Measurements from ENCODE around the gene THPO.

Gene THPO

DNA sequence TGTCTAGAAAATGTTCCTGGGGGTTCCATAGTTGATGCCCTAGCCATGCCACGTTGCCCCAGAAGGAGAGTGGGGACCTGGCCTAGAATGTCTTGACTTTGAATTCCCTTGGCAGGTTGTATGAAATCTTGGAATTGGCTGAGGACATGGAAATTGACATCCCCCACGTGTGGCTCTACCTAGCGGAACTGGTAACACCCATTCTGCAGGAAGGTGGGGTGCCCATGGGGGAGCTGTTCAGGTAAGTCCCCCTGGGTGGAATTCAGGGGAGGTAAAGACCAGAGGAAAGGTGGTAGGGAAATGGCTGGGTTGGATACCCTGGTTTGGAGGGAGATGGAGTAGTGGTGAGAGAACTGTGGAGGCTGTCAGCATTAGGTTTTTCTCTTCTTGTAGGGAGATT, 49.5 kb downstream of the THPO start:
- no peak for DNase-seq

DNA sequence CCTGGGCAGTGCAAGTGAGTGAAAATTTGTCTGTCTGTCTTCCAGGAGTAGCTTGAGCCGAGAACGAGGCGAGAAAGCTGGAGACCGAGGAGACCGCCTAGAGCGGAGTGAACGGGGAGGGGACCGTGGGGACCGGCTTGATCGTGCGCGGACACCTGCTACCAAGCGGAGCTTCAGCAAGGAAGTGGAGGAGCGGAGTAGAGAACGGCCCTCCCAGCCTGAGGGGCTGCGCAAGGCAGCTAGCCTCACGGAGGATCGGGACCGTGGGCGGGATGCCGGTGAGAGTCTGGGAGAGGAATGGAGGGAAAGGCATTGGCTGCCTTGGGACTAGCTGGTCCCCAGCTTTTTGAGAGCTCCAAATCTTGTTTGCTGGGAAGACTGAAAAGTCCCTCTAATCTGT, 50.8 kb downstream of the THPO start:
- DNase-seq, result no peak

DNA sequence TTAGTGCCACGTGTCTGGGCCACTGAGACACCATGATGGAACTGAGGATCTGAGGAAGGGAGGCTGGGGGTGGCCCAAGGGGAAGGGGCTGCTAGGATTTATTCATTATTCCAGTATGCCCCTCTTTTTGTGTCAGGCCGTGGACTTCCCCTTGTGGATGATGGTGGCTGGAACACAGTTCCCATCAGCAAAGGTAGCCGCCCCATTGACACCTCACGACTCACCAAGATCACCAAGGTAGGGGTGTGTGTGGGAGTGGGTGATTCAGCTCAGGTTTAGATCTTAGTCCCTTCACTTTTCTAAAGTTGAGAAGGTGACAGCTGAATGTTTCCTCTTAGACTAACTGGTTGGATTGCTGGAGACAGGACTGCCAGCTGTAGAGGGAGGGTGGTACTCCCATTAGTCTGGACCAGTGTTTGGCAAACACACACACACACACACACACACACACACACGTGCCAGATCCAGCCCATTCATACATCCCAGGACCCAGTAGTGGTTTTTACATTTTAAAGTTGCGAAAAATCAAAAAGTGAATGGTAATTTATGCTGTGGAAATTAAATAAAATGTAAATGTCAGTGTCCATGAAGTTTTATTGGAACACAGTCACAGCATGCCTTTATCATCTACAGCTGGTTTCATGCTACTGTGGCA, 52.2 kb downstream of the THPO start:
- DNase-seq, result no peak

DNA sequence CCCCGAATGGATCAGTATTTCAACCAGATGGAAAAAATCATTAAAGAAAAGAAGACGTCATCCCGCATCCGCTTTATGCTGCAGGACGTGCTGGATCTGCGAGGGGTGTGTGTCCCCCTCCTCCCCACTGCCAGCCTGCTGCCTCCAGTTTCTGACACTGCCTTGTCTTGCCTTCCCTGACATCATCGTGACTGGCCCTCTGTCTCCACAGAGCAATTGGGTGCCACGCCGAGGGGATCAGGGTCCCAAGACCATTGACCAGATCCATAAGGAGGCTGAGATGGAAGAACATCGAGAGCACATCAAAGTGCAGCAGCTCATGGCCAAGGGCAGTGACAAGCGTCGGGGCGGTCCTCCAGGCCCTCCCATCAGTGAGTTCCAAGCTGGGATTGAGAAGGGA, 52.7 kb downstream of the THPO start:
- DNase-seq, result no peak

DNA sequence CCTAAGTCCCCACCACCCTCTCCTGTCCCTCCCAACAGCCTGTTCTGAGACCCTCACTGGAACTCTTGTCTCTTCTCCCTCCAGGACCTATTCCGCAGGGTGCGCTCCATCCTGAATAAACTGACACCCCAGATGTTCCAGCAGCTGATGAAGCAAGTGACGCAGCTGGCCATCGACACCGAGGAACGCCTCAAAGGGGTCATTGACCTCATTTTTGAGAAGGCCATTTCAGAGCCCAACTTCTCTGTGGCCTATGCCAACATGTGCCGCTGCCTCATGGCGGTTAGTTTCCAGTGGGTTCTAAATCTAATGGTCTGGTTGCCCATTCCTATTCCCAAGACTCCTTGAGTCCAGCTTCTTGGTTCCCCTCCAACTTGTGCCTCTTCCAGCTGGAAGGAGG, 54.3 kb downstream of the THPO start:
- no peak for DNase-seq

DNA sequence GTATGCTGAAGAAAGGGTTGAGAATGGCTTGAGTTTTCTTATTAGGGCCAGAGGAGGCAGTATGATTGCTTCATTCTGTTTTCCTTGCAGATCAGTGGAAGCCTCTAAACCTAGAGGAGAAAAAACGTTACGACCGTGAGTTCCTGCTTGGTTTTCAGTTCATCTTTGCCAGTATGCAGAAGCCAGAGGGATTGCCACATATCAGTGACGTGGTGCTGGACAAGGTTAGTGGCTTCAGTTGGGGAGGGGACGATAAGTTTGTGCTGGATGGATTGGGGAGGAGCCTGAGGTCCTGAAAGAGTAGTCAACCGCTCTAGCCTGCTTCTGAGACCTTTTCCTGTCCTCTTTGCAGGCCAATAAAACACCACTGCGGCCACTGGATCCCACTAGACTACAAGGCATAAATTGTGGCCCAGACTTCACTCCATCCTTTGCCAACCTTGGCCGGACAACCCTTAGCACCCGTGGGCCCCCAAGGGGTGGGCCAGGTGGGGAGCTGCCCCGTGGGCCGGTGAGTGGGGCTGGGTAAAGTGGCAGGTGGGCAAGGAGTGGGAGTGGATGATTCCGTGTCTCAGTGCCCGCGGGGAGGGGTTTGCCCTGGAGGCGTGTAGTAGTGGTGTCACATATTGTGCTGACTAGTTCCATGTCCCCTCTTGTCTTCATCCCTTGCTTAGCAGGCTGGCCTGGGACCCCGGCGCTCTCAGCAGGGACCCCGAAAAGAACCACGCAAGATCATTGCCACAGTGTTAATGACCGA, 55.1 kb downstream of the THPO start:
- DNase-seq, result no peak

Measured in NCI-H510A (cell line).